ENCODE results near the gene KCNAB2.
"Not testable (repeated sequence)": the region's sequence is repeated elsewhere in the genome, so short reads cannot be mapped to it uniquely, and the experiment has no call there.

KCNAB2 gene

DNA sequence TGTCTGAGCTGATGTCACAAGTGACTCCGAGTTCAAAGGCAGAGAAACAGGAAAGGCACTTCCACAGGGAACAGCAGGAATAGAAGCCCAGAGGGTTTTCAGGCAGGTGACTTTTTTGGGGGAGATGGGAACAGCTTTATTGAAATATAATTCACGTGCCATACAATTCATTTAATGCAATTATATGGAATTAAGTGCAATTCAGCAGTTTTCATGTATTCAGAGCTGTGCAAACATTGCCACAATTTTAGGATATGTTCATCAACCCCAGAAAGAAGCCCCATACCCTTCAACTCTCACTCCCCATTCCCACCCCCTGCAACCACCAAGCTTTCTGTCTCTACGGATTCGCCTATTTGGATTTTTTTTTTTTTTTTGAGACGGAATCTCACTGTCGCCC lies 17.0 kb downstream of the KCNAB2 start:
- DNase-seq: no peak

DNA sequence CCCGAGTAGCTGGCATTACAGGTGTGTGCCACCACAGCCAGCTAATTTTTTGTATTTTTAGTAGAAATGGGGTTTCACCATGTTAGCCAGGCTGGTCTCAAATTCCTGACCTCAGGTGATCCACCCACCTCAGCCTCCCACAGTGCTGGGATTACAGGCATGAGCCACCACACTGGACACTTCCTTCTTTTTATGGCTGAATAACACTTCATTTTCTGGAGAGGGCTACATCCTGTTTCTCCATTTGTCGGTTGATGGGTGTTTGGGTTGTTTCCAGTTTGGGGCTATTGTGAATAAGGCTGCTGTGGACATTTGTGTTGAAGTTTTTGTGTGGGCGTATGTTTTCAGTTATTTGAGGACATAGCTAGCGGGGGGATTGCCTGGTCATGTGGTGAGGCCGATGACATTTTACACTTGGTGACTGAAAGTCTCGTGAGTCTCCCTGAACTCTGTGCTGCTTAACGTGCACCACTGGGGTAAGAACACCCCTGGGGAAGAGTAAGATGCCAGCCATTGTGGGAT lies 17.9 kb downstream of the KCNAB2 start:
- DNase-seq: not testable (repeated sequence)

DNA sequence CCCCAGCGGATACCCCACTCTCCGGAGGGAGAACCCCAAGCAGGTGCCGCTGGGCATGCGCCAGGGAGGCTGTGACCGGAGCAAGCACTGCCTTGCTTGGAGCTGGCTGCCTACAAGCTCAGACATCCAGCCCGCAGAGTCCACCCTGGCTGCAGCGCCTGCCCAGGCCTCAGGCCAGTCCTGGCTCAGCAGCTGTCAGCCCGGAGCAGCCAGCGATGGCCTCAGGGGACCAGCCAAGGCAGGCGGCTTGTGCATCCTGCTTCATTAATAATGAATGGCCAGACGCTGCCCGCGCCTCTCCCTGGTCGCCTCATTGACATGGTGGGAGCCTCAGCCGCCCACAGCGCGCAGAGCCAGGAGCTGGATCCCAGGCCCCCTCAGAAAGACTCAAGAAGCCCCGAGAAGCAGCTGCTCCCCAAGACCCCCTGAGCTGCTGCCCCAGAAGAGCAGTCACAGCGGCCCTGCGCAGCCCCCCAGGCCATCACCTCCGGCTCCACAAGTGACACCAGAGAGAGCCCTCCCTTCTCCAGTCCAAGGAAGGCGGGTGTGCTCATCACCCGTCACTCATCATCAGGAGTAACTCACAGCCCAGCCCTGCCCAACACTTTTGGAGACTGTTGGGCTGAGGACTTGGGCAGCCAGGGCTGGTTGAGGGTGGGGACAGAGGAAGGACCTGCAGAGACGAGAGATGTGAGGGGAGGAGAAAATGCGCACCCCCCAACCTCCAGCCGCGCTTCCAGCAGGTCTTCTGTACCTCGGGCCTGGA lies 19.6 kb downstream of the KCNAB2 start:
- no peak for DNase-seq

DNA sequence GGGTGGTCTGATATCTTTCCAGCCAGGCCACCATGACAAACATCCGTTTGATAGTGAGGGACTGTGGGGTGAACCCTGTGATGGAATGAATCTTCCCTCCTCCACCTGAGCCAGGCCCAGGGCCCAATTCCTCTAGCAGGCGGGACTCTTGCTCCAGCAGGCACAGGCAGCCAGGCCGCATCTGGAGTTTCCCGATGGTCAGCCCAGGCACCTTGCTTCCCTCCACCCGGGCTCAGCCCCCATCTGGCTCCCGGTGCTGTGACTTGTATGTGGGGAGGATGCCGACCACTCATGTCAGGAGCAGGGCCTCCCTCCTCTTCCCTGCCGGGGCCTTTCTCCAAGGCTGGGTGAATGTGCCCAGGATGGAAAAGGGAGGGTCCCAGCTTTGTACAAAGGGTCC lies 21.0 kb downstream of the KCNAB2 start:
- no peak for DNase-seq

DNA sequence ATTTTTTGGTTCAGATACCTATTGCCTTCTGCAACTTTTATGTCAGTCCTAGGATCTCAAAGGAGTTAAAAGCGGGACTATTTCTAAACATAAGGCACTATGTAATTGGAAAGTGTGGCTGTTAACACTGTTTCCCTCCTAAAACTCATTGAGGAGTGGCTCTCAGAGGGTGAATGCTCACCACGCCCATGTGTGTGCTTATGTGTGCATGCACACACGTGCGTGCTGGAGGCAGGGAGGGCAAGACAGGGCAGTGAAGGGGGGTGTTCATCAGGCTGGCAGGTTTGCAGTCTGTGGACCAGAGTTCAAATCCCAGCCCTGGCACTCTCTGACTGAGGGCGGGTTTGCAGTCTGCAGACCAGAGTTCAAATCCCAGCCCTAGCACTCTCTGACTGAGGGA lies 22.4 kb downstream of the KCNAB2 start:
- DNase-seq: no peak

DNA sequence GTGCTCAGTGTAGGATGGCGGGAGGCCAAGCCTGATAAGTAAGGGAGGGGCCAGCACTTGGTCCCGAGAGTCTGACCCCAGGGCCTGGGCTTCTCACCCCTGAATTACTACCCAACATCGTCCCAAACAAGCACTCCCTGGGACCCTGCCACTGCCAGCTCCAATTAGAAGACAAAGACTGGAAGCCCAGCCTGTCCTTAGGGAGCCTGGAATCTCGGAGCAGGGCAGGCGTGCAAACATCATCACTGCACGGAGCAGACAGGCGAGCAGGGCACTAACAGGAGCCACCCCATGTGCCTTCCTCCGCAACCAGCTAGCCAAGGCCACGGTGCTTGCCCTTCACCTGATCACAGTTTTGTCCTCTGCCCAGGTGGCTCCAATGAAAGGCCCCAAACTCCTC lies 23.2 kb downstream of the KCNAB2 start:
- no peak for DNase-seq

DNA sequence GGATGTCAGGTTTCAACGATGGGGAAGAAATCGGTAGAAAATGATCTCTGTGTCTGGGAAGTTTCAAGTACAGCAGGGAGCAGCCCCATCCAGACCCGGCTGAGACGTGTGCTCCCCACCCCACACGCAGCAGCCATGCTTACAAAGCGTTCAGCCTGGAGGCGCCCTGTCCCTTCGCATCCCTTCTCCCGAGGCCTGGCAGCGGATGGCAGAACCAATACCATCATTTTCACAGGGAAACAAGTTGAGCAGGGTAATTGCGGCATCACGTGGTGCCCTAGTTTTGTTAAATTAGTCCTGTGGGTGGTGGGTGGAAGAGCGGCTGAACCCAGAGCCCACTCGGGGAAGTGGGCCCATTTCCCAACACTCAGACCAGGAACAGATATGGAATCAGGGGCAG lies 23.9 kb downstream of the KCNAB2 start:
- DNase-seq: no peak

DNA sequence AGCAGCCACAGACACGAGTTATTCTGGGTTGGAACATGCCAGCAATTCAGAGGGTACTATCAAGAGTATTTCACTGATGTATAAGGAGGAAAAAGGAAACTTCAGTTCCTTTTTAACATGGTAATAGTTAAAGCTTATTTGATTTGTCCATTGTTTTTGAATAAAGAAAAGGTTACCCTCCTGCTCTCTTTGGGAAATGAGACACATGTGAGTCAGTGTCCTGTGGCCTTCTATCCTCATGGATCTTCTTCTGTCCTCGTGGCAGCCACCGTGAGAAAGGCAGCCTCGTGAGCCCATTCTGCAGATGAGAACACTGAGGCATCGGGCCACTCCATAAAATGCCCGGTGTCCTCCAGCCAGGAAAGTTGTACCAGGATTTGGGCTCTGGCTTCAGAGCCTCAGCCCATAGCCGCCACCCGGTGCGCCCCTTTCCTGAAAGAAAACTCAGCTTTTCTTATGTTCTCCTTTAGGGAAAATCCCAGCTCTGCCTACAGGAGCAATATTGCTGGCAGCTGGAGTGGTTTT lies 24.8 kb downstream of the KCNAB2 start:
- no peak for DNase-seq

DNA sequence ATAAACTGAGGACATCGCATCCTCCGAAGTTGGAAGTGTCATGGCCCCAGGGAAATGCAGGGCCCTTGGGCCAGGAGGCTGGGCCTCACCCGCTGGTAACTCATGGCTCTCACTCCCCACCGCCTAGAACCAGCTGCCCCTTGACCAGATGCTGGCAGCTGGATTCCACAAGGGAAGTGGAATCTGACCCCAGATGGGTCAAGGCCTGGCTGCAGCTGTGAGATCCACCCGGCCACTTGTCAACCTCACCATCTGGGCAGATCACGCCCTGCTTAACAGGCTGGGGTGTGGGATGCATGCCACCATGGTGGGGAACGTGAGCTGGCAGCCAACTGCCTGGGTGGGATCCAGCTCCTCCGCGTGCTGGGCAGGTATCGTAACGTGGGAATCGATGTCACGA lies 25.5 kb downstream of the KCNAB2 start:
- no peak for DNase-seq

DNA sequence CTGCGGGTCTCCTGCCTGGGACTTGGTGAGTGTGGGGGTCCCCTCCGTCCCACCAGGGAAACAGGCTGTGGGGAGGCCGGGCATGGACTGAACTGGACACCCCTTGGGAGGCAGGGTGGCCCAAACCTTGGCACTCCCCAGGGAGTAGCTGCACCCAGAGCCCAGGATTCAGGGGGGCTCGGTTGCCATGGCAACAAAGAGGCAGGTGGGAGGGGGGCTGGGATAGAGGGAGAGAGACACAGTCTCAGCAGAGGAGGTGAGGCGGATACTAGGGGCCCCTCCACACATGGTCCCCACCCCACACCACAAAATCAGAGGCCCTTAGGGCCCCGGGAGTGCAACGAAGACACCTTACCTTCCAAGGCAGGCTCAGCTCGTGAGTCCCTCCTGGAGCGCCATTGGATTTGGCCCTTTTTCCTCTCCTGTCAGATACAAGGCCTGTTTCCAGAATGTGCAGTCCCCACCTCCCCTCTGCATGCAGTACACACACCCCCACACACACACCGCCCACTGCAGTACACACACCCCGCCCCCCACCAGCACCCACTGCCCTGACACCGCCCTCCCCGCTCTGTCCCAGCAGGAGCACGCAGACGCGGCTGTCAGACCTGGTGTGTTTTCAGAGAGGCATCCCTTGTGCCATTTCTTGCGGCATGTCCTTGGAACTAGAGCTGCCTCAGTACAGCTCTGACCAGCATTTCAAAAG lies 27.2 kb downstream of the KCNAB2 start:
- DNase-seq: no peak

DNA sequence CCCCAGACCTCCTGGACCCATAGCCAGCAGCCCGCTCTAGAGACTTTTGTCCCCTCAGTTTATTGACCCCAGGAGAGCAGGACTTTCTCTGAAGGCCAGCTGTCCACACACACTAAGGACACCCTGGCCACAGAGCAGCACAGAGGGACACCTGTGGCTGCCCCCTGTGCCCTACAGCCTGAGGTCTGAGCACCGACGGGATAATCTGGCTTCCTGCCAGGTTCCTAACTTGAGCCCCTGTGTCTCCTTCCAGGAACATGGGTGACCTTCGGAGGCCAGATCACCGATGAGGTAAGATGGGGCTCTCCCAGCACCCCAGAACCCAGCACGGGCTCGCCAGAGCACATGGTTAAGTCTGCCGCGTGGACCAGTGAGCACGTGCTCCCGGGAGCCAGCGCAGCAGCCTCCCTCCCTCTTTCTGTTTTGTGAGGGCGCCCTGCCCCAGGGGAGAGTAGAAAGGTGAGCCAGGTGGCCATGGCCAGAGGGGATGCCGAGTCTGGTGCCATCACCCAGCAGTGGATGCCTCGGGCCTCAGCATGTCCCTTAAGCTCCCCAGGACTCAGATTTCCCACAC lies 27.9 kb downstream of the KCNAB2 start:
- no peak for DNase-seq

DNA sequence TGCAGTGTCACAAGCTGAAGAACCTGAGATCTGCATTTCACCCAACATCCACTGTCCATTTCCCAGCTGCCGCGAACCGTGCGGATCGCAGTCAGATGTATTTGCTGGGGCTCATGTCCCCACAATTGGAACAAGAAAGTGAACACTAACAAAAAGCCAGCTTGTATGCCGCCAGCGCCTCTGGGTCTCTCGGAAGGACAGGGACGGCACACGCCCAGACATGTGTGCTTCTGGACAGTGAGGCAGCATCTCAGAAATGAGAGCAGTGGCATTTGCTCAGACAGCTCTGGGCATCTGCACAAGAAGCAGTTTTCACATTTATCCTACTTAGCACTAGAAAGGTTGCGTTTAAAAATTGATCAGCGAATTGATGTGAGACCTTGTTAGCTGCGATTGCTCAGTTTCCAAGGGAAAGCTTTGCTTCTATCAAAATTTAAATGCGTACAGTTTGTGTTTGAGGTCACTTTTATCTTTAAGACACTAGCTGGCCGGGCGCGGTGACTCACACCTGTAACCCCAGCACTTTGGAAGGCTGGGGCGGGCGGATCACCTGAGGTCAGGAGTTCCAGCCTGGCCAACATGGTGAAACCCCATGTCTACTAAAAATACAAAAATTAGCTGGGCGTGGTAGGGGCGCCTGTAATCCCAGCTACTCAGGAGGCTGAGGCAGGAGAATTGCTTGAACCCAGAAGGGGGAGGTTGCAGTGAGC lies 28.7 kb downstream of the KCNAB2 start:
- DNase-seq: no peak

DNA sequence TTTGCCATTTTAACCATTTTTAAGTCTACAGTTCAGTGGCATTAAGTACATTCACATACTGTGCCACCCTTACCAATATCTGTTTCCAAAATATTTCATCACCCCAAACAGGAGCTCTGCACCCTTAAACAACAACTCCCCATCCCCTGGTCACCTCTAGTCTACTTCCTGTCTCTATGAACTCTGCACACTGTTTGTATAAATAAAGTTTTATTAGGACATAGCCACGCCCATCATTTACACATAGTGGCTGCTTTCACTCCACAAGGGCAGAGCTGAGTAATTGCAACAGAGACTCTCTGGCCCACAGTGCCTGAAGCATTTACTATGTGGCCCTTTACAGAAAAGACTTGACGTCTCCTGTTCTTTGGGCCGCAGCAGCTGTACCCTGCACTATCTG lies 30.1 kb downstream of the KCNAB2 start:
- DNase-seq: no peak

DNA sequence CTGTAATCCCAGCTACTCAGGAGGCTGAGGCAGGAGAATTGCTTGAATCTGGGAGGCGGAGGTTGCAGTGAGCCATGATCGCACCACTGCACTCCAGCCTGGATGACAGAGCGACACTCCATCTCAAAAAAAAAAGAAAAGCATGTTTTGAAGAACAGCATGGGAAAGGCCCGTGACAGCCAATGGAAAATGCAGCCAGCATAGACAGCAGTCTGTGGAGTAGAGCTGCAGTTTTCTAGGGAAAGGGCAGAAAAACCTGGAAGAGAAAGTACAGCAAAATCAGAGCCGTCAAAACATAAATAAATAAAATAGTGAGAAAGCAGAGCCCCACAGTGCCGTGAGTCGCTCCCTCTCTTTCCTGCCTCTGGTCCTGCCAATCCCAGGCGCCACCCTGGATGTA lies 31.4 kb downstream of the KCNAB2 start:
- not testable (repeated sequence) for DNase-seq

DNA sequence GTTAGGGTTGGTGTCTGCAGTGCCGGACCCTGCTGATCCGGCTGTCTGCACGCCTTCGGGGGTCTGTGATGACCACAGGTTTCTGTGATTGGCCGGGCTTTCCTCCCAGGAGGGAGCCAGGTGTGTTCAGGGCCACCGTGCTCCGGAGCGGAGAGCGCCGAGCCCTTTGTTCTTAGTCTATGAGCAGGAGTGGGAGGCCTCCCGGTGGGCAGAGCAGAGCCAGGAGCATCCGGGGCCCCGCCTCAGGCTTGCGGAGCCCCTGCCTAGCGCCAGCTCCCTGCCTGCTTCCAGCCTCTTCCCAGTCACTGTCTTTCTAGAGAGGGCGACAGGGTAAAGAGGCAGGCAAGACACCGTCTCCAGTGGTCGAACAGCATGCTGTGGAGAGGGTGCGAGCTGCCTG lies 31.8 kb downstream of the KCNAB2 start:
- no peak for DNase-seq

DNA sequence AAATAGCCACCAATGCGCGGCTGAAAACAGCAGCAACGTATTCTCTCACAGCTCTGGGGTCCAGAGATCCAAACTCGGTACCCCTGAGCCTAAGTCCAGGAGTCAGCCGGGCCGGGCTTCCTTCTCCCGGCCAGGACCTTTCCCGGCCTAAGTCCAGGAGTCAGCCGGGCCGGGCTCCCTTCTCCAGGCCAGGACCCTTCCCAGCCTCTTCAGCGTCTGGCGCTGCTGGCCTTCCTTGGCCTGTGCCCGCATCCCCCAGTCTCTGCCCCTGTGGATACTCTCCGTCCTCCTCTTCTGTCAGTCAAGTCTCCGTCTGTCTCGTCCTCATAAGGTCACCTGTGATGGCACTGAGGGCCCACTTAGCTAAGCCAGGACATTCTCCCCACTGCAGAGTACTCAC lies 32.2 kb downstream of the KCNAB2 start:
- no peak for DNase-seq

DNA sequence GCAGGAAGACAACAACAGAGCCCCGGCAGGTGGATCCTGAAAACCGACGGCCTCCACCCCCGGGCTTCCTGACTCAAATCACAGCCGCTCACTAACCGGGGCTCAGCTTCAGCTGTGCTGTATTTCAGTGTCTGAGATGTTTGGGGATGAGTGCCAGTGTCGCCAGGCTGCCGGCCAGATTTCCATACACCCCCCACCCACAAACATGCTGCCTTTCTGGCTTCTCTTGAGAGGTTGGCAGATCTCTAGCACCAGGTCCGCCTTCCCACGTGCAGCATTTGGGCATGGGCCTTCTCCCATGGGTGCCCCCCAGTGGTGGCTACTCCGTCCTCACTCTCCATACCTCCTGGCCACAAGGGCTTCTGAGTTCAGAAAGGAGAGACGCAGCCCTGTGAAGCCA lies 34.8 kb downstream of the KCNAB2 start:
- DNase-seq: no peak

DNA sequence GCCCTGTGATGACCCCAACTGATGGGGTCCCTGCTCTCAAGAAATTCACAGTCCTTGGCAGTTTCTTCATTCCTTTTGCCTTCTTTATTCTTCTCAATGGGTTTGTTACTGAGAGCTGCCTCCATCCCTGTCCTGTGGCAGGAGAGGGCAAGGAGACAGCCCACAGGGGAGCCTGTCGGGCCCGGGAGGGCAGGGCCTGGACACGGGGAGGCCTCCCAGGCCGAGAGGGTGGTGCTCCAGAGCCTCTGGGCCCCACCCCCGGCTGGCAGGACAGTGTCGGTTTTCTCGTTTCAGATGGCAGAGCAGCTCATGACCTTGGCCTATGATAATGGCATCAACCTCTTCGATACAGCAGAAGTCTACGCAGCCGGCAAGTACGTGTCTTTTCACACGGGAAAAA lies 36.2 kb downstream of the KCNAB2 start:
- DNase-seq: no peak

DNA sequence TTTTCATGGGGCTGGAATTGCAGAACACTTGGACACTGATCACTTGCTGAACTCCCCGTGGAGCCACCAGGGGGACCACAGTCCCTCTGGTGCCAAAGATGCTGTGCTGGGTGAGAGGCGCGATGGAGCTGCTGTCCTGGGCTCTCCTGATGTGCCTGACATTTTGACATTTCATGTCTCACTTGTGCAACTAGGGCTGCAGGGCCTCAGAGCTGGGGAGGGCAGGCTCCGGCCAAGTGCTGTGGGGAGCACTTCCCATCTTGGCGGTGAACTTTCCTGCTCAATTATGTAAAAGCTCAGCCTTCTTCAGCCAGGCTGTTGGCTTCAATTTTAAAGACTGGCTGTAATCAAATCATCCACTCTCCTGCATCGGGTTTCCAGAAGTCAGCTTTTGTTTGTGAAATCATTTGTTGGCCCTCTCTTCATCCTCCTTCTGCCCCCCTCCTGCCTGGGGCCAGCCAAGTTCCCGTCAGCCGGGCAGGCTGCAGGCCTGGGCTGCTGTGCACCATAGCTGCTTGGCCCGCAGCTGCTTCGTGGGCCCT lies 36.8 kb downstream of the KCNAB2 start:
- no peak for DNase-seq

DNA sequence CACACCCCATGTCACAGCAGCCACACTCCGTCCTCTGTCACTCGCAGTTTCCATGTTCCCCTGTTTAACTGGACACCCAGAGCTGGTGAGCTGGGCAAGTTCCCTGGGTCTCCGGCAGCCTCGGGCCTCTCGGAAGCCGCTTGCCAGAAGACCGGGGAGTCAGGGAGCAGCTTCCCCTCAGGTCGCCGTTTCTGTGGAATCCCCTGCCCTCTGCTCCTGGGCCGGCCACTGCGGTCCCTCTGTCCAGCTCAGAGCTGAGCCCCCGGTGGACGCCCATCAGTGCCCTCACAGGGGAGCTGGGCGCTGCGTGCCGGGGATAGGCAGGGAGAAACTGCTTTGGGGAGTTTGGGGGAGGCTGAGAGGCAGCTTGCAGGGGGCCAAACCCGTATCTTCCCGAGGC lies 37.7 kb downstream of the KCNAB2 start:
- no peak for DNase-seq

DNA sequence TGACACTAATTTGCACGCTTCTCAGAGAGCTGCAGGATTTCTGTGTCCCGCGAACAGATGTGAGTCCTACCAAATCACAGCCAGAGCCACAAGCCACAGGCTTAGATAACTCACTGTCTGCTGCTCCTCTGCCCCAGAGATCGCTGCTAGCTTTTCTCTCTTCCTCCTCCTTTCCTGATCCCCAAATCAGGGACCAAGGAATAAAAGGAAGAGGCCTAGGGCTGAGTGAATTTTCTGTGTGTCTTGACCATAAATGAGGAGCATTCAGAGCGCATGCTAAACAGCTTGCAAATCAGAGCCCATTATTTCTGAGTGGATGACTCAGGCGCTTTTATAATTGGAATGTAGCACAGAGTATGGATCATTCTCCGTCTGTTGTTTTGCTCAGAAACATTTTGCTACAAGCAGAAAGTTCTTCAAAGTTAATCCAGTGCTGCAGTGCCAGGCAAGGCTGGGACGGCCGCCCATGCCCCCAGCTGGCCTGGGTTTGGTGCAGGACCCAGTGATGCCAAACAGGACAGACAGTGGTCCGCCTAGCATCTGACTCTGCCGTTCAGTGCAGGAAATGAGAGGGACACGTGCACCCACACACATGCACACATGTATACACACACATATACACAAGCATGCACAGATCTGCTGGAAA lies 38.2 kb downstream of the KCNAB2 start:
- no peak for DNase-seq

DNA sequence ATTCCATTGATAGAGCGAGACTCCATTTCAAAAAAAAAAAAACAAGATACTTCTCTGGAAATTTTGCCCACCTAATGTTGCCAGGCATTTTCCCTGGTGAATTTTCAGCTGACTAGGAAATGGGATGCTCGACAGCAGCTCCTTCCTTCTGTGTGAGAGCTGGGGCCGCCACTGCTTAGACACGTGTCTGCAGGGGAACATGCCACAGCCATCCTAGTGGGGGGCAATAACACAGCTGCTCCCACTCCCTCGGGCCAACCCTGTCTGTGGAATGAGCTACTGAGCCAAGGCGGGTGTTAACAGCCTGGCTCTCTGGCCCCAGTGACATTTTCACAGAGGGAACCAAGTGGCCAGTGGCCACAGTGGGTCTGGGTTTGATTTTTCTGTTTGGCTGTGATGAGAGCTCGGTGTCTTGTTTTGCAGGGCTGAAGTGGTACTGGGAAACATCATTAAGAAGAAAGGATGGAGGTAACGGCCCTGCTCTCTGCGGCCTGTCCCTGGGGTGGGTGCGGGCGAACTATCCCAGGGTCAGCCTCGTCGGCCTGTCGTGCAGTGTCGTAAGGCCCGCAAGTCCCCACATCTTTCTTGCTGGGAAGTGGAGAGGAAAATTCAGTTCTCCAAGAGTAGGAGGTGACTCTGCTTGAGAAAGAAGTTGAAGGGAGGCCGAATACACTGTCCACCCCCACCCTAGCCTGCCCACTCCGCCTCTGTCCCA lies 39.2 kb downstream of the KCNAB2 start:
- no peak for DNase-seq
